Measurements from ENCODE around the gene CFAP410.

Gene CFAP410

DNA sequence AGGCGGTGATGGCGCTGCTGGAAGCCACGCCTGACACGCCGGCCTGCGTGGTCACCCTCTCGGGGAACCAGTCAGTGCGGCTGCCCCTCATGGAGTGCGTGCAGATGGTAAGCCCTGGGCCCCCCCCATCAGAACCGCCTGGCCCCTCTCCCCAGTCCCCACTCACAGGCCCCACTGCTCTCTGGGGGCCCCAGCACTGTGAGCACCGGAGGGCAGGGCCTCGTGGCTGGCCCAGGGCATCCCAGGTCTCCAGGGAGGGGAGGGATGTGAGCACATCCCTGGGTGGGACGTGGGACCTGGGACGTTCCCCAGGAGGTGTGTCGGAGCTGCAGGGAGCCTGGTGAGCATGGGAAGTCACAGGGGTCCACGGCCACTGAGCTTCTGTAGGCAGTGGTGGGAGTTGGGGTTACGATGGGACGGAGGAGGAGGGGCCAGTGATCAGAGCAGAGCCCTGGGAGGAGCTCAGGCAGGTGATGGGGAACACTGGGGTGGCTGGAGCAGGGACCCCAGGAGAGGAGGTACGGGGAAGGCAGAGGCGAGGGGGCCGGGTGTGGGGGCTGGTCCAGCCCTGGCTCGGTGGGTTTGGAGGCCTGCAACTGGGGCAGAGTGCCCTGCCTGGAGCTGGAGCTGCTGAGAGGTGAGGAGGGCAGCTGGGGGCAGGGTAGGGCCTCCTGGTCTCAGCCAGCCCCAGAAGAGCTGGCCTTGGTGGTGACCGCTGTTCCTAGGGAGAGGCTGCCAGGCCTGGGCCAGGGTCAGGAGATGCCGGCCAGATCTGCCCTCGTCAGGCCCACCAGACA lies 20.5 kb downstream of the CFAP410 start:
- Histone ChIP-seq H4K20me1 (ENCODE audit: insufficient read depth, low read length) (no peaks in the 10 kb centered on the region), H3K36me3 (ENCODE audit: insufficient read depth, low read length) (peaks cover 35% of the 10 kb centered on the region), H3K27me3 (ENCODE audit: insufficient read depth, low read length) (no peaks in the 10 kb centered on the region), H2AFZ (ENCODE audit: low read length) (no peak overlapping the region), H3K4me1 (ENCODE audit: insufficient read depth, low read length, severe bottlenecking) (no peaks in the 10 kb centered on the region), H3K9me2 (ENCODE audit: low read depth, low read length) (no peaks in the 10 kb centered on the region), H3K4me3 (ENCODE audit: low read depth, low read length, poor library complexity, severe bottlenecking) (no peak overlapping the region), H3K9me3 (ENCODE audit: low read length) (no peaks in the 10 kb centered on the region), H3K27ac (ENCODE audit: low read depth, low read length, poor library complexity, severe bottlenecking) (no peak overlapping the region), H3K79me2 (ENCODE audit: insufficient read depth, low read length) (no peaks in the 10 kb centered on the region), H3K4me2 (ENCODE audit: low read length) (no peak overlapping the region), H3K9ac (ENCODE audit: low read length) (no peak overlapping the region), H3F3A (ENCODE audit: insufficient read depth, low read length) (no peaks in the 10 kb centered on the region)
- no peak for TF ChIP-seq EZH2 (IDR thresholded peaks at IDR 0.05; ENCODE audit: borderline replicate concordance, low read length)
- TF ChIP-seq, protein P1, sequence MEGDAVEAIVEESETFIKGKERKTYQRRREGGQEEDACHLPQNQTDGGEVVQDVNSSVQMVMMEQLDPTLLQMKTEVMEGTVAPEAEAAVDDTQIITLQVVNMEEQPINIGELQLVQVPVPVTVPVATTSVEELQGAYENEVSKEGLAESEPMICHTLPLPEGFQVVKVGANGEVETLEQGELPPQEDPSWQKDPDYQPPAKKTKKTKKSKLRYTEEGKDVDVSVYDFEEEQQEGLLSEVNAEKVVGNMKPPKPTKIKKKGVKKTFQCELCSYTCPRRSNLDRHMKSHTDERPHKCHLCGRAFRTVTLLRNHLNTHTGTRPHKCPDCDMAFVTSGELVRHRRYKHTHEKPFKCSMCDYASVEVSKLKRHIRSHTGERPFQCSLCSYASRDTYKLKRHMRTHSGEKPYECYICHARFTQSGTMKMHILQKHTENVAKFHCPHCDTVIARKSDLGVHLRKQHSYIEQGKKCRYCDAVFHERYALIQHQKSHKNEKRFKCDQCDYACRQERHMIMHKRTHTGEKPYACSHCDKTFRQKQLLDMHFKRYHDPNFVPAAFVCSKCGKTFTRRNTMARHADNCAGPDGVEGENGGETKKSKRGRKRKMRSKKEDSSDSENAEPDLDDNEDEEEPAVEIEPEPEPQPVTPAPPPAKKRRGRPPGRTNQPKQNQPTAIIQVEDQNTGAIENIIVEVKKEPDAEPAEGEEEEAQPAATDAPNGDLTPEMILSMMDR (IDR thresholded peaks at IDR 0.05; ENCODE audit: low read length), result no peak

DNA sequence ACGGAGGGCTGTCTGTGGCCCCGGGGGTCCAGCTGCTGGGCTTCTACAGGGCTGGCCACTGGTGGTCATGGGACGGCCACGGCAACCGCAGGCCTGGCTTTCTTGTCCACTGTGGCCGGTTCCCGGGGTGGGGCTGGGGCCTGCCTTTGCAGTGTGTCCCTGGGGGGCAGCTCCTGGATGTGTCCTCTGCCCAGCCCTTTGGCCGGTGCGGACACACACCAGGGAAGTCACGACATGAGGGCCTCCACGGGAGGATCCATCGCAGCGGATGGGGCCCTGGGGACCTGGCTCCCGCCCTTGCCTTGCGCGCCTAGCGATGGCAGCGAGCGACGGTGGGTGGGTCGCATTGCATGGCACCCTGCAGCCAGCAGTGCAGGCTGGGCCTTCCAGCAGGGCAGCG lies 21.3 kb downstream of the CFAP410 start:
- H3K4me2 ChIP-seq (ENCODE audit: low read length), result no peak overlapping the region
- H3K9me3 ChIP-seq (ENCODE audit: low read length), result no peaks in the 10 kb centered on the region
- H3K36me3 ChIP-seq (ENCODE audit: insufficient read depth, low read length), result peaks cover 37% of the 10 kb centered on the region
- no peak overlapping the region for H2AFZ ChIP-seq (ENCODE audit: low read length)
- no peaks in the 10 kb centered on the region for H4K20me1 ChIP-seq (ENCODE audit: insufficient read depth, low read length)
- TF ChIP-seq EZH2 (IDR thresholded peaks at IDR 0.05; ENCODE audit: borderline replicate concordance, low read length), result no peak
- TF ChIP-seq, protein P1 (IDR thresholded peaks at IDR 0.05; ENCODE audit: low read length), result no peak
- no peaks in the 10 kb centered on the region for H3F3A ChIP-seq (ENCODE audit: insufficient read depth, low read length)
- no peaks in the 10 kb centered on the region for H3K9me2 ChIP-seq (ENCODE audit: low read depth, low read length)
- no peak overlapping the region for H3K27ac ChIP-seq (ENCODE audit: low read depth, low read length, poor library complexity, severe bottlenecking)
- no peaks in the 10 kb centered on the region for H3K4me1 ChIP-seq (ENCODE audit: insufficient read depth, low read length, severe bottlenecking)
- H3K4me3 ChIP-seq (ENCODE audit: low read depth, low read length, poor library complexity, severe bottlenecking), result no peak overlapping the region
- H3K9ac ChIP-seq (ENCODE audit: low read length), result no peak overlapping the region
- H3K79me2 ChIP-seq (ENCODE audit: insufficient read depth, low read length), result no peaks in the 10 kb centered on the region
- H3K27me3 ChIP-seq (ENCODE audit: insufficient read depth, low read length), result no peaks in the 10 kb centered on the region

DNA sequence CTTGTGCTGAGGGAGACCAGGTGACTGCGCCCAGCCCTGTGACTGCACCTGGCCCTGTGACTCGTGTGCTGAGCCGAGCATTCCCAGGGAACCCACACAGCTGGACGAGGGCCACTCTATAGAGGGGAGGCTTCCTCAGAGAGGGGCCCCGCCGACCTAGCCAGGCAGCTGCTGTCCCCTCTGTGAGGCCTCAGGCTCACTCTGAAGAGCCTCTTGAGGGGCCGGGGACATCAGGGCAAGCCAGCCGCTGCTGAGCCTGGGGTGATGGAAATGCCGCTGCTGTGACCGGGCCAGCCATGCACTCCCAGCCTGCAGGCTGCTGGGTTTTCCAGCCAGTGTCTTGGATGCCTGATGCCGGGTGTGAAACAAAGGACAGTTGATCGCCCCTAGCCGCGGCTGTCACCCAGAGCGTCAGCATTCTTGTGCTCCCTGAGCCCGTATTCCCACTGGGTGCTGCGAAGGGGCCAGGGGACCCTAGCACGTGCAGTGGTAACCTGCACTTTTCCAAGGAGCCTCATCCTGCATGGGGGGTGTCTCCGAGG lies 21.9 kb downstream of the CFAP410 start:
- no peaks in the 10 kb centered on the region for H3K9me3 ChIP-seq (ENCODE audit: low read length)

More for the DNA sequence above, 21.9 kb downstream of the CFAP410 start:
- Histone ChIP-seq H3F3A (ENCODE audit: insufficient read depth, low read length) (no peaks in the 10 kb centered on the region), H3K79me2 (ENCODE audit: insufficient read depth, low read length) (no peaks in the 10 kb centered on the region), H3K27ac (ENCODE audit: low read depth, low read length, poor library complexity, severe bottlenecking) (no peak overlapping the region), H4K20me1 (ENCODE audit: insufficient read depth, low read length) (no peaks in the 10 kb centered on the region), H3K4me1 (ENCODE audit: insufficient read depth, low read length, severe bottlenecking) (no peaks in the 10 kb centered on the region), H3K4me2 (ENCODE audit: low read length) (no peak overlapping the region), H3K27me3 (ENCODE audit: insufficient read depth, low read length) (no peaks in the 10 kb centered on the region), H3K36me3 (ENCODE audit: insufficient read depth, low read length) (peaks cover 42% of the 10 kb centered on the region), H3K4me3 (ENCODE audit: low read depth, low read length, poor library complexity, severe bottlenecking) (no peak overlapping the region), H2AFZ (ENCODE audit: low read length) (no peak overlapping the region), H3K9me2 (ENCODE audit: low read depth, low read length) (no peaks in the 10 kb centered on the region), H3K9ac (ENCODE audit: low read length) (no peak overlapping the region)
- no peak for TF ChIP-seq EZH2 (IDR thresholded peaks at IDR 0.05; ENCODE audit: borderline replicate concordance, low read length)
- TF ChIP-seq, protein P1 (IDR thresholded peaks at IDR 0.05; ENCODE audit: low read length), result no peak
